Tibial nerve (tissue), 4 donors: ENCODE data around the gene INTS12.

Experiments
- CTCF ChIP-seq, 5 experiments: fragments of 200-600 bp in 3 of 5; fragments of 450-650 bp in 2 of 5; sonication (generic) in 3 of 5; IDR thresholded peaks; one replicate each; pipeline ENCODE4 v1.5.1; 2016 to 2019; ENCODE audit warnings: antibody characterized with exemption in 5 of 5, mild to moderate bottlenecking in 3 of 5, moderate library complexity in 2 of 5
- EP300 ChIP-seq, 2 donors: sonication (generic); formaldehyde crosslinking; IDR thresholded peaks; one replicate each; pipeline ENCODE4 v1.6.1; 2017; ENCODE audit warnings: antibody characterized with exemption in 2 of 2, mild to moderate bottlenecking in 1 of 2
- POLR2A ChIP-seq, 2 donors: fragments of 450-650 bp; IDR thresholded peaks; one replicate each; pipeline ENCODE4 v1.6.1; 2017; ENCODE audit warnings: antibody characterized with exemption in 2 of 2, mild to moderate bottlenecking in 2 of 2, moderate library complexity in 2 of 2

- TF ChIP-seq CTCF (IDR thresholded peaks at IDR 0.05) (no peak), POLR2A (IDR thresholded peaks at IDR 0.05) (no peak), EP300 (IDR thresholded peaks at IDR 0.05) (no peak)
Observed at GRCh38 chr4:105751718-105752299, 43.3 kb upstream of the INTS12 start.
